ENCODE measurements around the gene RAB35. TPM values are rescaled to one million over a fixed set of nuclear protein-coding genes. Genes with fewer than 3 reads are reported as not detected.

The RAB35 gene
- total and polyA plus RNA-seq, 2 of the 4 experiments (the other 2 are of a cell fraction) = 32.6 to 49.6 TPM

DNA sequence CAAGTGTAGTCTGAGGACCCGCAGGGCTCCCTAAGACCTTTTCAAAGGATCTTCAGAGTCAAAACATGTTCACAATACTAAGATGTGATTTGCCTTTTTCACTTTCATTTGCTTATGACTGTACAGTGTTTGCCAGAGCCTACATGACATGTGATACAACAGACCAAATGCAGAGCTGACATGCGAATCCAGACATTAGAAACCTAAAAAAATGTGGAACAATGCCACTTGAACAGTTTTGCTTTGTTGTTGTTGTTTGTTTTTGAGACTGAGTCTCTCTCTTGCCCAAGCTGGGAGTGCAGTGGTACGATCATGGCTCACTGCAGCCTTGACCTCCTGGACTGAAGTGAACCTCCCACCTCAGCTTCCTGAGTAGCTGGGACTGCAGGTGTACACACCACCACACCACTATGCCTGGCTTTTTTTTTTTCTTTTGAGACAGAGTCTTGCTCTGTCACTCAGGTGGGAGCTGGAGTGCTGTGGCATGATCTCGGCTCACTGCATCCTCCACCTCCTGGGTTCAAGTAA is 5.3 kb upstream of the RAB35 start:
- H4K91ac ChIP-seq (ENCODE audit: insufficient read depth, low read depth, low read length) = 0 out of 2 replicates have a peak overlapping the region, but pooled peaks have one; percentile 24
- ATAC-seq (ENCODE audit: low read depth) (no peak), DNase-seq (peak; percentile 13)
- ChIA-PET CTCF (no interaction called here), POLR2A (ENCODE audit: unreplicated experiment) (no interaction called here)
- H3K23ac ChIP-seq (ENCODE audit: low read depth, low read length) = no peak overlapping the region
- peaks cover 25% of the 10 kb centered on the region for H3K9me1 ChIP-seq (ENCODE audit: insufficient read depth, low read length)
- H3K4me2 ChIP-seq (ENCODE audit: low read depth, low read length) = no peak overlapping the region
- no peak overlapping the region for H3K18ac ChIP-seq (ENCODE audit: low read depth, low read length)
- H2AK5ac ChIP-seq (ENCODE audit: low read depth, low read length) = peak overlapping the region; percentile 39; the same call in 1 of the 2 replicates
- no peak overlapping the region for H3K14ac ChIP-seq (replicated peaks; ENCODE audit: low read depth, low read length)
- no peak overlapping the region for H2BK5ac ChIP-seq (ENCODE audit: low read depth, low read length, poor library complexity, severe bottlenecking)
- peaks cover 20% of the 10 kb centered on the region for H4K20me1 ChIP-seq (ENCODE audit: insufficient read depth, low read length)
- no peak overlapping the region for H3K9ac ChIP-seq (ENCODE audit: low read depth, low read length)
- H2BK20ac ChIP-seq (ENCODE audit: low read depth, low read length) = no peak overlapping the region
- dilution Hi-C loops (cut with HindIII; ENCODE audit: low sequenced_read_pairs, unreplicated experiment) = no loop called here
- H4K8ac ChIP-seq (ENCODE audit: low read depth in 2 of 2, low read length in 2 of 2) = no peak overlapping the region
- H3K27me3 ChIP-seq (ENCODE audit: control insufficient read depth, insufficient read depth, low read length) = no peaks in the 10 kb centered on the region
- H3K36me3 ChIP-seq (ENCODE audit: control insufficient read depth, insufficient read depth, low read length) = peaks cover 12% of the 10 kb centered on the region
- H3K27ac ChIP-seq (ENCODE audit: insufficient read depth, low read length) = no peak overlapping the region
- H2BK120ac ChIP-seq (ENCODE audit: low read depth, low read length) = peak overlapping the region; percentile 22; the same call in 1 of the 2 replicates
- H2BK15ac ChIP-seq (ENCODE audit: low read depth, low read length) = no peak overlapping the region
- no CpG with 5 or more reads among the region's 4 CpGs for WGBS, 2 experiments (ENCODE audit: extremely low coverage in 2 of 2, insufficient read length in 1 of 2)
- TF ChIP-seq MXI1 (IDR thresholded peaks at IDR 0.05; ENCODE audit: borderline replicate concordance, low read depth, low read length) (no peak), RCOR1 (IDR thresholded peaks at IDR 0.05; ENCODE audit: insufficient replicate concordance, low read length) (no peak), ELK1 (IDR thresholded peaks at IDR 0.05; ENCODE audit: borderline replicate concordance, low read depth, low read length) (no peak), CEBPB (IDR thresholded peaks at IDR 0.05; ENCODE audit: low read depth, low read length) (no peak), RFX5 (IDR thresholded peaks at IDR 0.05; ENCODE audit: low read depth, low read length) (no peak), SMC3 (IDR thresholded peaks at IDR 0.05; ENCODE audit: low read depth, low read length) (no peak), RAD21 (IDR thresholded peaks at IDR 0.05; ENCODE audit: low read length) (no peak), POLR2A (IDR thresholded peaks at IDR 0.05; ENCODE audit: low read depth, low read length) (no peak), CHD1 (IDR thresholded peaks at IDR 0.05; ENCODE audit: low read depth, low read length) (no peak), NFE2L2 (IDR thresholded peaks at IDR 0.05; ENCODE audit: low read depth, low read length) (no peak)
- TF ChIP-seq, protein P1, sequence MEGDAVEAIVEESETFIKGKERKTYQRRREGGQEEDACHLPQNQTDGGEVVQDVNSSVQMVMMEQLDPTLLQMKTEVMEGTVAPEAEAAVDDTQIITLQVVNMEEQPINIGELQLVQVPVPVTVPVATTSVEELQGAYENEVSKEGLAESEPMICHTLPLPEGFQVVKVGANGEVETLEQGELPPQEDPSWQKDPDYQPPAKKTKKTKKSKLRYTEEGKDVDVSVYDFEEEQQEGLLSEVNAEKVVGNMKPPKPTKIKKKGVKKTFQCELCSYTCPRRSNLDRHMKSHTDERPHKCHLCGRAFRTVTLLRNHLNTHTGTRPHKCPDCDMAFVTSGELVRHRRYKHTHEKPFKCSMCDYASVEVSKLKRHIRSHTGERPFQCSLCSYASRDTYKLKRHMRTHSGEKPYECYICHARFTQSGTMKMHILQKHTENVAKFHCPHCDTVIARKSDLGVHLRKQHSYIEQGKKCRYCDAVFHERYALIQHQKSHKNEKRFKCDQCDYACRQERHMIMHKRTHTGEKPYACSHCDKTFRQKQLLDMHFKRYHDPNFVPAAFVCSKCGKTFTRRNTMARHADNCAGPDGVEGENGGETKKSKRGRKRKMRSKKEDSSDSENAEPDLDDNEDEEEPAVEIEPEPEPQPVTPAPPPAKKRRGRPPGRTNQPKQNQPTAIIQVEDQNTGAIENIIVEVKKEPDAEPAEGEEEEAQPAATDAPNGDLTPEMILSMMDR (conservative IDR thresholded peaks at IDR 0.05; ENCODE audit: low read depth, low read length) = no peak
- no peak overlapping the region for H2AFZ ChIP-seq (replicated peaks; ENCODE audit: low read length, poor library complexity)
- peaks cover 10 to 41% of the 10 kb centered on the region in 2 experiments for H3K79me1 ChIP-seq (ENCODE audit: low read depth in 1 of 2, low read length in 2 of 2)
- BruUV-seq (replicated peaks) = no TSS peak
- H3K4me1 ChIP-seq (ENCODE audit: control insufficient read depth, insufficient read depth, low read length) = peaks cover 16% of the 10 kb centered on the region
- no peak overlapping the region for H2AK9ac ChIP-seq (replicated peaks; ENCODE audit: low read depth, low read length, poor library complexity)
- H3K56ac ChIP-seq (ENCODE audit: extremely low read depth, insufficient read depth, low read length) = no peak overlapping the region
- no peak overlapping the region for H3K4me3 ChIP-seq (ENCODE audit: insufficient read depth, low read depth, low read length)
- H3K4ac ChIP-seq (ENCODE audit: low read depth, low read length) = no peak overlapping the region; the same call in 1 of the 2 replicates
- no peak overlapping the region; the same call in 1 of the 2 replicates for H4K5ac ChIP-seq (ENCODE audit: low read depth, low read length)
- intact Hi-C loops (cut with micrococcal nuclease) = no loop called here
- in situ Hi-C loops (cut with MboI; ENCODE audit: low sequenced_read_pairs) = loop anchor here (25.0 kb wide), 1 partner anchor 1760 kb away; the partner anchor contains the start of gene TAOK3
- no peaks in the 10 kb centered on the region for H3K9me3 ChIP-seq (ENCODE audit: control insufficient read depth, insufficient read depth, low read length)

Measured in IMR-90 (cell line).